AG09309 (cell line): ENCODE measurements around the gene FAM78B.
A peak's percentile ranks its signal among the peaks of the same experiment; 100 is the strongest.

Source experiments
- DNase-seq: peaks from one replicate; pipeline ENCODE4 v3.0.0-alpha.2; 2010; ENCODE audit warnings: low read depth
- H3K4me3 ChIP-seq: 2 replicates; pipeline ENCODE4 v1.5.1; 2011; ENCODE audit warnings: mild to moderate bottlenecking, low read depth, low read length, moderate library complexity; ENCODE audit not compliant: control insufficient read depth
- CTCF ChIP-seq: IDR thresholded peaks from 2 replicates; pipeline ENCODE4 v1.5.1; 2011; ENCODE audit warnings: mild to moderate bottlenecking, low read depth, low read length, inconsistent platforms; ENCODE audit not compliant: insufficient read depth, control insufficient read depth; ENCODE audit errors: missing control alignments

The FAM78B gene

GRCh38 chr1:166140251-166140650 lies 26.6 kb downstream of the FAM78B start:
- DNase-seq = no peak

GRCh38 chr1:166139735-166140134 lies 27.1 kb downstream of the FAM78B start:
- TF ChIP-seq CTCF = no peak
- no peak for DNase-seq
- no peak overlapping the region for H3K4me3 ChIP-seq

More at GRCh38 chr1:166140251-166140650, 26.6 kb downstream of the FAM78B start:
- TF ChIP-seq CTCF = no peak
- H3K4me3 ChIP-seq = no peak overlapping the region

- H3K4me3 ChIP-seq = no peak overlapping the region
- DNase-seq = no peak
- no peak for TF ChIP-seq CTCF
Measured at GRCh38 chr1:166136699-166137401, 30.0 kb downstream of the FAM78B start.

- no peak for TF ChIP-seq CTCF
- H3K4me3 ChIP-seq = no peak overlapping the region
- no peak for DNase-seq
Measured at GRCh38 chr1:166136222-166136621, 30.6 kb downstream of the FAM78B start.

GRCh38 chr1:166133857-166134256 lies 32.9 kb downstream of the FAM78B start:
- no peak overlapping the region for H3K4me3 ChIP-seq
- no peak for TF ChIP-seq CTCF
- DNase-seq = no peak

- DNase-seq = no peak
- no peak overlapping the region for H3K4me3 ChIP-seq
- peak; percentile 10 for TF ChIP-seq CTCF
Measured at GRCh38 chr1:166133276-166133841, 33.4 kb downstream of the FAM78B start.
